HepG2 (cell line): Measurements from ENCODE around the gene MXRA8. TPM values are rescaled to one million over a fixed set of nuclear protein-coding genes. Genes with fewer than 3 reads are reported as not detected.

Source experiments
- ATAC-seq: fragments of 200-7000 bp; cut with Tn5 transposase; 3 replicates; pipeline ENCODE4 v1.9.1; 2020; ENCODE audit warnings: mild to moderate bottlenecking, moderate library complexity
- BruUV-seq: library from RNA; stranded (reverse); fragments of 400-500 nt; replicated peaks from 2 replicates; lab custom pipeline; 2021; lab: Mats Ljungman, UMichigan
- CTCF ChIA-PET: fragments of 300-600 bp; formaldehyde crosslinking; extraction: SDS; loops from one replicate; lab custom pipeline; 2021; ENCODE audit warnings: low total read pairs, inconsistent platforms, low intra/inter-chr PET ratio; lab: Yijun Ruan, JAX
- POLR2A ChIA-PET: fragments of 350-600 bp; sonication (Branson Sonifier 250); formaldehyde crosslinking; loops from one replicate; lab custom pipeline; 2020; ENCODE audit warnings: antibody characterized with exemption, inconsistent platforms; lab: Yijun Ruan, JAX
- DNase-seq: peaks from one replicate; pipeline ENCODE4 v3.0.0-alpha.2; 2015; ENCODE audit warnings: low spot score
- FAIRE-seq: peaks from 3 replicates; lab custom pipeline; 2011; peaks lifted over from hg19 to GRCh38; lab: Jason Lieb, UNC
- H2AFZ ChIP-seq: one replicate; pipeline ENCODE4 v1.6.1; 2011; ENCODE audit warnings: low read length, inconsistent platforms
- H3K27ac ChIP-seq: fragments of 300-600 bp; 3 replicates; pipeline ENCODE4 v1.8.0; 2011; ENCODE audit warnings: mixed run types, mild to moderate bottlenecking, mixed read lengths, low read length, inconsistent platforms; ENCODE audit not compliant: insufficient read depth; ENCODE audit errors: extremely low read length
- H3K27me3 ChIP-seq, 2 experiments: fragments of 200-600 bp in 1 of 2; 2 replicates in 1 of 2; 3 replicates in 1 of 2; pipeline versions ENCODE4 v1.6.0 to v1.8.0; 2011; ENCODE audit warnings: low read length in 2 of 2, mild to moderate bottlenecking in 2 of 2, moderate library complexity in 2 of 2, inconsistent platforms in 1 of 2; ENCODE audit not compliant: insufficient read depth in 2 of 2, control insufficient read depth in 1 of 2
- H3K36me3 ChIP-seq, 2 experiments: fragments of 200-600 bp in 1 of 2; replicated peaks in 1 of 2; 2 replicates in 1 of 2; 3 replicates in 1 of 2; pipeline versions ENCODE4 v1.5.1 to v1.8.0; 2011; ENCODE audit warnings: low read length in 2 of 2, inconsistent platforms in 1 of 2; ENCODE audit not compliant: insufficient read depth in 2 of 2, control insufficient read depth in 1 of 2
- H3K4me1 ChIP-seq: 2 replicates; pipeline ENCODE4 v1.5.1; 2012; ENCODE audit warnings: low read length, inconsistent platforms; ENCODE audit not compliant: insufficient read depth
- H3K4me2 ChIP-seq: 2 replicates; pipeline ENCODE4 v1.6.0; 2011; ENCODE audit warnings: low read depth, low read length, inconsistent platforms
- H3K4me3 ChIP-seq, 3 experiments: fragments of 200-600 bp in 1 of 3; sonication (generic), shearing (Covaris generic) in 1 of 3; replicated peaks in 1 of 3; 2 replicates each; pipeline ENCODE4 v1.5.1; 2011 to 2016; ENCODE audit warnings: low read length in 3 of 3, inconsistent platforms in 2 of 3, low read depth in 2 of 3, mild to moderate bottlenecking in 2 of 3, control low read depth in 1 of 3, mixed read lengths in 1 of 3; ENCODE audit not compliant: insufficient read depth in 1 of 3
- H3K79me2 ChIP-seq: one replicate; pipeline ENCODE4 v1.6.1; 2011; ENCODE audit warnings: low read length, inconsistent platforms; ENCODE audit not compliant: insufficient read depth
- H3K9ac ChIP-seq: 2 replicates; pipeline ENCODE4 v1.6.0; 2011; ENCODE audit warnings: mild to moderate bottlenecking, low read depth, low read length, inconsistent platforms; ENCODE audit not compliant: insufficient read depth
- H3K9me3 ChIP-seq: 2 replicates; pipeline ENCODE4 v1.5.1; 2012; ENCODE audit warnings: mild to moderate bottlenecking, low read length
- H4K20me1 ChIP-seq: 2 replicates; pipeline ENCODE4 v1.6.0; 2011; ENCODE audit warnings: inconsistent platforms, mild to moderate bottlenecking, low read length, moderate library complexity; ENCODE audit not compliant: insufficient read depth
- CEBPG ChIP-seq: IDR thresholded peaks from 2 replicates; pipeline ENCODE4 v1.6.1; 2016
- CHD4 ChIP-seq: fragments of 200-600 bp; sonication (generic); IDR thresholded peaks from 2 replicates; pipeline ENCODE4 v1.7.0; 2017; ENCODE audit warnings: mild to moderate bottlenecking, low read length, borderline replicate concordance
- ZBTB1 ChIP-seq: sonication (generic); formaldehyde crosslinking; IDR thresholded peaks from 2 replicates; pipeline ENCODE4 v1.4.0; 2020; ENCODE audit warnings: missing genetic modification reagents, borderline replicate concordance
- ZNF780A ChIP-seq: sonication (generic); formaldehyde crosslinking; IDR thresholded peaks from 2 replicates; pipeline ENCODE4 v1.8.0; 2022; ENCODE audit warnings: mild to moderate bottlenecking, missing genetic modification reagents, moderate library complexity
- ZSCAN22 ChIP-seq: sonication (generic); formaldehyde crosslinking; IDR thresholded peaks from 2 replicates; pipeline ENCODE4 v1.4.0; 2020; ENCODE audit warnings: mild to moderate bottlenecking, missing genetic modification reagents
- ZSCAN31 ChIP-seq: sonication (generic); formaldehyde crosslinking; IDR thresholded peaks from 2 replicates; pipeline ENCODE4 v1.5.0; 2020; ENCODE audit warnings: low read depth, mild to moderate bottlenecking, missing genetic modification reagents
- ZZZ3 ChIP-seq: sonication (generic); formaldehyde crosslinking; IDR thresholded peaks from 2 replicates; pipeline ENCODE4 v1.4.0; 2020; ENCODE audit warnings: missing genetic modification reagents, mild to moderate bottlenecking, borderline replicate concordance
- WGBS: methylation state at CpG from one replicate; pipeline ENCODE4 v1.1.6; 2017; ENCODE audit warnings: low lambda C conversion rate; 5-methylcytosine and 5-hydroxymethylcytosine counted together
- in situ Hi-C: cut with HindIII; loops from 2 replicates; pipeline ENCODE4 v1.10.0; 2017; ENCODE audit warnings: low pct_unique_long_range_greater_than_20kb; ENCODE audit not compliant: extremely low pct_ligation_motif_present
- intact Hi-C: fragments of 100-400 bp; cut with micrococcal nuclease; formaldehyde crosslinking; loops from one replicate; pipeline ENCODE4 v1.10.0; 2022; ENCODE audit not compliant: unreplicated experiment
- polyA plus RNA-seq, 8 experiments: library from polyadenylated mRNA; depleted of rRNA in 3 of 8; stranded (reverse) in 7 of 8; unstranded in 1 of 8; fragments of >200 nt; fragmentation: Illumina TruSeq in 4 of 8; extraction: Trizol in 4 of 8; gene quantifications; 2 replicates each; pipeline versions ENCODE4 v1.2.1 to v1.2.3, GENCODE V29; 2011 to 2016; ENCODE audit warnings: low read depth in 4 of 8, missing spikeins in 1 of 8, mixed read lengths in 1 of 8; ENCODE audit not compliant: insufficient read depth in 1 of 8
- total RNA-seq, 5 experiments: library from RNA; depleted of rRNA; stranded (reverse); fragments of >200 nt; fragmentation: Illumina TruSeq; extraction: Trizol; gene quantifications; 2 replicates each; pipeline ENCODE4 v1.2.3, GENCODE V29; 2016; ENCODE audit warnings: low read depth in 1 of 5
- TF ChIP-seq, protein P1 (sequence below): sonication (generic); formaldehyde crosslinking; IDR thresholded peaks from 2 replicates; pipeline ENCODE4 v1.4.0; 2020; ENCODE audit warnings: missing genetic modification reagents
- TF ChIP-seq, protein P2 (sequence below): sonication (generic); formaldehyde crosslinking; IDR thresholded peaks from 2 replicates; pipeline ENCODE4 v1.5.1; 2020; ENCODE audit warnings: mild to moderate bottlenecking, missing genetic modification reagents, moderate library complexity
- TF ChIP-seq, protein P3 (sequence below), 2 experiments: fragments of 450-650 bp in 1 of 2; sonication (generic) in 1 of 2; formaldehyde crosslinking in 1 of 2; IDR thresholded peaks; 2 replicates each; pipeline versions ENCODE4 v1.6.1 to v1.8.0; 2016 to 2022; ENCODE audit warnings: antibody characterized with exemption in 1 of 2, mild to moderate bottlenecking in 1 of 2, missing genetic modification reagents in 1 of 2
- TF ChIP-seq, protein P4 (sequence below): IDR thresholded peaks from 2 replicates; pipeline ENCODE4 v1.6.1; 2016

Gene MXRA8
- total and polyA plus RNA-seq, 2 of the 13 experiments (the other 11 are each of a cell fraction or from before 2014, with no cell fraction given) = 19.8 to 44.8 TPM

- no peaks in the 10 kb centered on the region for H3K79me2 ChIP-seq
- no peak for DNase-seq
- H3K4me1 ChIP-seq = peaks cover 33% of the 10 kb centered on the region
- no peak overlapping the region for H2AFZ ChIP-seq
- ATAC-seq = no peak
- no TSS peak for BruUV-seq
- FAIRE-seq = no peak
- in situ Hi-C loops = no loop called here
- no peaks in the 10 kb centered on the region for H3K36me3 ChIP-seq
- no peak overlapping the region for H3K27ac ChIP-seq
- H3K4me2 ChIP-seq = no peak overlapping the region
- no peaks in the 10 kb centered on the region for H3K9me3 ChIP-seq
- H3K9ac ChIP-seq = no peak overlapping the region
- intact Hi-C loops = no loop called here
- no peaks in the 10 kb centered on the region for H4K20me1 ChIP-seq
- TF ChIP-seq, protein P1, sequence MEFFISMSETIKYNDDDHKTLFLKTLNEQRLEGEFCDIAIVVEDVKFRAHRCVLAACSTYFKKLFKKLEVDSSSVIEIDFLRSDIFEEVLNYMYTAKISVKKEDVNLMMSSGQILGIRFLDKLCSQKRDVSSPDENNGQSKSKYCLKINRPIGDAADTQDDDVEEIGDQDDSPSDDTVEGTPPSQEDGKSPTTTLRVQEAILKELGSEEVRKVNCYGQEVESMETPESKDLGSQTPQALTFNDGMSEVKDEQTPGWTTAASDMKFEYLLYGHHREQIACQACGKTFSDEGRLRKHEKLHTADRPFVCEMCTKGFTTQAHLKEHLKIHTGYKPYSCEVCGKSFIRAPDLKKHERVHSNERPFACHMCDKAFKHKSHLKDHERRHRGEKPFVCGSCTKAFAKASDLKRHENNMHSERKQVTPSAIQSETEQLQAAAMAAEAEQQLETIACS (CRISPR knock-in tag) = no peak
- TF ChIP-seq ZZZ3 (CRISPR knock-in tag) (no peak), ZNF780A (no peak), ZSCAN31 (CRISPR knock-in tag) (no peak), CEBPG (CRISPR knock-in tag) (no peak), CHD4 (no peak), ZSCAN22 (CRISPR knock-in tag) (no peak), ZBTB1 (no peak)
- TF ChIP-seq, protein P2, sequence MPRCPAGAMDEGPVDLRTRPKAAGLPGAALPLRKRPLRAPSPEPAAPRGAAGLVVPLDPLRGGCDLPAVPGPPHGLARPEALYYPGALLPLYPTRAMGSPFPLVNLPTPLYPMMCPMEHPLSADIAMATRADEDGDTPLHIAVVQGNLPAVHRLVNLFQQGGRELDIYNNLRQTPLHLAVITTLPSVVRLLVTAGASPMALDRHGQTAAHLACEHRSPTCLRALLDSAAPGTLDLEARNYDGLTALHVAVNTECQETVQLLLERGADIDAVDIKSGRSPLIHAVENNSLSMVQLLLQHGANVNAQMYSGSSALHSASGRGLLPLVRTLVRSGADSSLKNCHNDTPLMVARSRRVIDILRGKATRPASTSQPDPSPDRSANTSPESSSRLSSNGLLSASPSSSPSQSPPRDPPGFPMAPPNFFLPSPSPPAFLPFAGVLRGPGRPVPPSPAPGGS (CRISPR knock-in tag) = no peak
- TF ChIP-seq, protein P3, sequence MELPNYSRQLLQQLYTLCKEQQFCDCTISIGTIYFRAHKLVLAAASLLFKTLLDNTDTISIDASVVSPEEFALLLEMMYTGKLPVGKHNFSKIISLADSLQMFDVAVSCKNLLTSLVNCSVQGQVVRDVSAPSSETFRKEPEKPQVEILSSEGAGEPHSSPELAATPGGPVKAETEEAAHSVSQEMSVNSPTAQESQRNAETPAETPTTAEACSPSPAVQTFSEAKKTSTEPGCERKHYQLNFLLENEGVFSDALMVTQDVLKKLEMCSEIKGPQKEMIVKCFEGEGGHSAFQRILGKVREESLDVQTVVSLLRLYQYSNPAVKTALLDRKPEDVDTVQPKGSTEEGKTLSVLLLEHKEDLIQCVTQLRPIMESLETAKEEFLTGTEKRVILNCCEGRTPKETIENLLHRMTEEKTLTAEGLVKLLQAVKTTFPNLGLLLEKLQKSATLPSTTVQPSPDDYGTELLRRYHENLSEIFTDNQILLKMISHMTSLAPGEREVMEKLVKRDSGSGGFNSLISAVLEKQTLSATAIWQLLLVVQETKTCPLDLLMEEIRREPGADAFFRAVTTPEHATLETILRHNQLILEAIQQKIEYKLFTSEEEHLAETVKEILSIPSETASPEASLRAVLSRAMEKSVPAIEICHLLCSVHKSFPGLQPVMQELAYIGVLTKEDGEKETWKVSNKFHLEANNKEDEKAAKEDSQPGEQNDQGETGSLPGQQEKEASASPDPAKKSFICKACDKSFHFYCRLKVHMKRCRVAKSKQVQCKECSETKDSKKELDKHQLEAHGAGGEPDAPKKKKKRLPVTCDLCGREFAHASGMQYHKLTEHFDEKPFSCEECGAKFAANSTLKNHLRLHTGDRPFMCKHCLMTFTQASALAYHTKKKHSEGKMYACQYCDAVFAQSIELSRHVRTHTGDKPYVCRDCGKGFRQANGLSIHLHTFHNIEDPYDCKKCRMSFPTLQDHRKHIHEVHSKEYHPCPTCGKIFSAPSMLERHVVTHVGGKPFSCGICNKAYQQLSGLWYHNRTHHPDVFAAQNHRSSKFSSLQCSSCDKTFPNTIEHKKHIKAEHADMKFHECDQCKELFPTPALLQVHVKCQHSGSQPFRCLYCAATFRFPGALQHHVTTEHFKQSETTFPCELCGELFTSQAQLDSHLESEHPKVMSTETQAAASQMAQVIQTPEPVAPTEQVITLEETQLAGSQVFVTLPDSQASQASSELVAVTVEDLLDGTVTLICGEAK (IDR thresholded peaks at IDR 0.05) = no peak
- TF ChIP-seq, protein P3 (CRISPR knock-in tag; IDR thresholded peaks at IDR 0.05) = no peak
- TF ChIP-seq, protein P4, sequence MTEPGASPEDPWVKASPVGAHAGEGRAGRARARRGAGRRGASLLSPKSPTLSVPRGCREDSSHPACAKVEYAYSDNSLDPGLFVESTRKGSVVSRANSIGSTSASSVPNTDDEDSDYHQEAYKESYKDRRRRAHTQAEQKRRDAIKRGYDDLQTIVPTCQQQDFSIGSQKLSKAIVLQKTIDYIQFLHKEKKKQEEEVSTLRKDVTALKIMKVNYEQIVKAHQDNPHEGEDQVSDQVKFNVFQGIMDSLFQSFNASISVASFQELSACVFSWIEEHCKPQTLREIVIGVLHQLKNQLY (CRISPR knock-in tag) = no peak
- POLR2A ChIA-PET = interaction anchor here (1.7 kb wide), 1 partner anchor 11 kb away, joined by 5 read pairs; the partner anchor contains the start of gene AURKAIP1
- H3K4me3 ChIP-seq = no peak overlapping the region
- no peaks in the 10 kb centered on the region for H3K27me3 ChIP-seq
- WGBS = 44% methylated on average over 11 of the region's 14 CpGs
- CTCF ChIA-PET = no interaction called here
Measured at GRCh38 chr1:1364266-1364665, 5.9 kb upstream of the MXRA8 start.
